ENCODE data around the gene TNFRSF18. TPM values are rescaled to one million over a fixed set of nuclear protein-coding genes. Genes with fewer than 3 reads are reported as not detected.

TNFRSF18 gene
- total RNA-seq, 1 donor from 2014 or later: not detected

DNA sequence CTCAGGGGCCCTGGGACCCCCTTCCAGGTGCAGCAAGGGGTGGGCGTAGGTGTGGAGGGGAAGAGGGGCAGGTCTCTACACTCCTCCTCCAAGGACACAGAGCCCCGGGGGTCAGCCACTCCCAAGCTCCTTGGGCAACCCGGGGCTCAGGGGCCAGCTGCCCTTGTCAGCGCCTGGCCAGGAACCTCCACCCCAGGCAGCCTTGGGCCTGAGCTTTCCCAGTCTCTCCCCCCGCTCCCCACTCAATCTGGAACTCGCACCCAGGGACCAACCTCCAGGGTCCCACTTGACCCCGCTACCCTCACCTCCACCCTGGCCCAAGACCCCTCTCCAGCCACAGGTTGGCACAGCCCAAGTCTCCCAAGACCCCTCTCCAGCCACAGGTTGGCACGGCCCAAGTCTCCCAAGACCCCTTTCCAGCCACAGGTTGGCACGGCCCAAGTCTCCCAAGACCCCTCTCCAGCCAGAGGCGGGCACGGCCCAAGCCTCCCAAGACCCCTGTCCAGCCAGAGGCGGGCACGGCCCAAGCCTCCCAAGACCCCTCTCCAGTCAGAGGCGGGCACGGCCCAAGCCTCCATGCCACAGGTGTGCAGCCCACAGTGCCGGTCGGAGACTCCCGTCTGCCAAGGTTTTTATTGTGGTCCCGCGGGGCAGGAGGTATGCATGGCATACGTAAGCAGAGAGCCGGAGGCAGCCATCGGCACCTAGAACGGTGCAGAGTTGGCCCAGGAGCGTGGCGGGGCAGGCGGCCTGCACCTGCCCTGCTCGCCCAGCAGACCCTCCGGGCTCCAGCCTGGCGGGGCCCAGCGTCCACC lies 4.5 kb upstream of the TNFRSF18 start:
- peak; percentile 9 for DNase-seq
- intact Hi-C loops (cut with micrococcal nuclease): no loop called here
- TF ChIP-seq, protein P1, sequence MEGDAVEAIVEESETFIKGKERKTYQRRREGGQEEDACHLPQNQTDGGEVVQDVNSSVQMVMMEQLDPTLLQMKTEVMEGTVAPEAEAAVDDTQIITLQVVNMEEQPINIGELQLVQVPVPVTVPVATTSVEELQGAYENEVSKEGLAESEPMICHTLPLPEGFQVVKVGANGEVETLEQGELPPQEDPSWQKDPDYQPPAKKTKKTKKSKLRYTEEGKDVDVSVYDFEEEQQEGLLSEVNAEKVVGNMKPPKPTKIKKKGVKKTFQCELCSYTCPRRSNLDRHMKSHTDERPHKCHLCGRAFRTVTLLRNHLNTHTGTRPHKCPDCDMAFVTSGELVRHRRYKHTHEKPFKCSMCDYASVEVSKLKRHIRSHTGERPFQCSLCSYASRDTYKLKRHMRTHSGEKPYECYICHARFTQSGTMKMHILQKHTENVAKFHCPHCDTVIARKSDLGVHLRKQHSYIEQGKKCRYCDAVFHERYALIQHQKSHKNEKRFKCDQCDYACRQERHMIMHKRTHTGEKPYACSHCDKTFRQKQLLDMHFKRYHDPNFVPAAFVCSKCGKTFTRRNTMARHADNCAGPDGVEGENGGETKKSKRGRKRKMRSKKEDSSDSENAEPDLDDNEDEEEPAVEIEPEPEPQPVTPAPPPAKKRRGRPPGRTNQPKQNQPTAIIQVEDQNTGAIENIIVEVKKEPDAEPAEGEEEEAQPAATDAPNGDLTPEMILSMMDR (IDR thresholded peaks at IDR 0.05; ENCODE audit: borderline replicate concordance): no peak
- no peak overlapping the region for H3K27ac ChIP-seq (replicated peaks)
- no peaks in the 10 kb centered on the region for H3K36me3 ChIP-seq
- peaks cover 64% of the 10 kb centered on the region for H3K4me1 ChIP-seq
- H3K4me3 ChIP-seq: no peak overlapping the region
- peaks cover 28% of the 10 kb centered on the region for H3K27me3 ChIP-seq (ENCODE audit: low read depth)
- H3K9me3 ChIP-seq (replicated peaks): no peaks in the 10 kb centered on the region

DNA sequence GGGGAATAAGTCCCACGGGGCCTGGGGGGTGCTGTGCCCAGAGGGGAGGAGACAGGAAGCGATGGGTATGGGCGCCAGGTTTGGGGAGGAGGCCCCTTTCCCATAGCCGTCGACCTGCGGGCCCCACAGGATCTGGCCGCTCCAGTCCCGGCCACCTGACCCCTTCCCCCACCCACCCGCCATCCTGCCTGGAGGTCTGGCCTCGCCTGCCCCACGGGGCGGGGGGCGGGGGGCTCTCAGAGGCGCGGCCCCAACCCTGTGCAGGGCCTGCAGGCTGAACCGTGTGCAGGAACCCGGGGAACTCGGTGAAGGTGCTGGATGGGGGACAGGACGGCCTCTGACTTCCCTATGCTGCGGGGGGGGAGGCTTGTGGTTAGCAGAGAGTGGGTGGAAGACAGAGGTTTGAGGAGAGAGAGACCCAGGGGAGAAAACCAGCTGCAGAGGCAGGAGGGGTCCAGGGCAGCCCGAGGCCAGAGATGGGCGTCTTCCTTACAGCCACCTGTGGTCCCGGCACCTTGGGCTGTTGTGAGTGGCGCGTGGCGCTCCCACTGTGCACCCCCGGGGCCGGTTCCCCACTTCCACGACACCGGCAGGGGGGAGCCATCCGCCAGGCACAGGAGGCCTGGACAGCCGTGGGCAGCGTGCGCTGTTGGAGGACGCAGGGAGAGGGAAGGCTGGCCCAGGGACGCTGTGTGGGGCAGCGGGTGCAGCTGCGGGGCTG lies 2.5 kb upstream of the TNFRSF18 start:
- peak; percentile 12 for DNase-seq
- H3K4me1 ChIP-seq: peaks cover 47% of the 10 kb centered on the region

DNA sequence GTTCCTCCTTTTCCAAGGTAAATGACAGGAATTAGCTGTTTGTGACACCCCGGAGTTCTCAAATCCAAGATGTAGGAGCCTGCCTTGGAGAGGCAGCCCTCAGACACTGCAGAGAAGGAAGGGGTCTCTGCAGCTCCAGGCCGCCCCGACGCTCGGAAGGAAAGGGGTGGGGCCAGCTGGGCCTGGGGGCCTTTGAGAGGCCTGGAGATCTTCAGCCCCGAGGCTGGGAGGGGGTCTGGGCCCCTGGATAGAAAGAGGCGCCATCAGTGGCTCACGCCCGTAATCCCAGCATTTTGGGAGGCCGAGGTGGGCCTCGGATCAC lies 1.1 kb upstream of the TNFRSF18 start:
- Histone ChIP-seq H3K4me1 (peaks cover 35% of the 10 kb centered on the region), H3K4me3 (no peak overlapping the region), H3K9me3 (replicated peaks) (no peaks in the 10 kb centered on the region), H3K27me3 (ENCODE audit: low read depth) (peaks cover 55% of the 10 kb centered on the region), H3K36me3 (no peaks in the 10 kb centered on the region), H3K27ac (replicated peaks) (no peak overlapping the region)
- intact Hi-C loops (cut with micrococcal nuclease): no loop called here
- TF ChIP-seq, protein P1 (IDR thresholded peaks at IDR 0.05; ENCODE audit: borderline replicate concordance): no peak
- DNase-seq: no peak

More for the DNA sequence above, 2.5 kb upstream of the TNFRSF18 start:
- intact Hi-C loops (cut with micrococcal nuclease): no loop called here
- peaks cover 42% of the 10 kb centered on the region for H3K27me3 ChIP-seq (ENCODE audit: low read depth)
- H3K9me3 ChIP-seq (replicated peaks): no peaks in the 10 kb centered on the region
- H3K36me3 ChIP-seq: no peaks in the 10 kb centered on the region
- H3K27ac ChIP-seq (replicated peaks): no peak overlapping the region
- no peak overlapping the region for H3K4me3 ChIP-seq
- TF ChIP-seq, protein P1 (IDR thresholded peaks at IDR 0.05; ENCODE audit: borderline replicate concordance): no peak

DNA sequence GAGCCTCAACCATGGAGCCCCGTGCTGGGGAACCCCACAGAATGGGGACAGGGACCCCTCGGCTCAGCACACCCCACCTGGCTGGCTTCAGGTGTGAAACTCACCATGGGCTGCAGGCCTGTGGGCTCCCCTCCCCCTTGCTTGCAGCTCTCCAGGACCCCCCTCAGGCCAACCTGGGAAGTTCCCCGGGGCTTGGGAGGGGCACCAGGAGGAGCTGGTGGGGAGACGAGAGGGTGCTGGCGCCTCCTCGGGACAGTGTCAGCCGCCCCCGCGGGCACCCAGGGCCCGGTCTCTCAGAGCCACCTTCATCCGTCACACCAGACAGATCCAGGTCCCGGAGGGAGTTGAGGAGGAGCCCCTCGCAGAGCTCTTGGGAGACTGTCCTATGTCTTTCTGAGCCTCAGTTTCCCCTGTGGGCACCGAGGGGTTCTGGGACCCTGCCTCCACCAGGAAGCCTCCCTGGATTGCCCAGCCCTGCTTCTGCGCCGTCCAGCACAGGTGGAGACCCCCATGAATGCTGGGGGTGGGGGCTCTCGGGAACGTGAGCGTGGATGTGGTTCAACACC lies 657 bp upstream of the TNFRSF18 start:
- H3K9me3 ChIP-seq (replicated peaks): no peaks in the 10 kb centered on the region
- TF ChIP-seq, protein P1 (IDR thresholded peaks at IDR 0.05; ENCODE audit: borderline replicate concordance): no peak
- H3K27me3 ChIP-seq (ENCODE audit: low read depth): peaks cover 55% of the 10 kb centered on the region
- peaks cover 31% of the 10 kb centered on the region for H3K4me1 ChIP-seq
- H3K27ac ChIP-seq (replicated peaks): no peak overlapping the region
- DNase-seq: peak; percentile 10
- intact Hi-C loops (cut with micrococcal nuclease): no loop called here
- no peak overlapping the region for H3K4me3 ChIP-seq
- no peaks in the 10 kb centered on the region for H3K36me3 ChIP-seq

DNA sequence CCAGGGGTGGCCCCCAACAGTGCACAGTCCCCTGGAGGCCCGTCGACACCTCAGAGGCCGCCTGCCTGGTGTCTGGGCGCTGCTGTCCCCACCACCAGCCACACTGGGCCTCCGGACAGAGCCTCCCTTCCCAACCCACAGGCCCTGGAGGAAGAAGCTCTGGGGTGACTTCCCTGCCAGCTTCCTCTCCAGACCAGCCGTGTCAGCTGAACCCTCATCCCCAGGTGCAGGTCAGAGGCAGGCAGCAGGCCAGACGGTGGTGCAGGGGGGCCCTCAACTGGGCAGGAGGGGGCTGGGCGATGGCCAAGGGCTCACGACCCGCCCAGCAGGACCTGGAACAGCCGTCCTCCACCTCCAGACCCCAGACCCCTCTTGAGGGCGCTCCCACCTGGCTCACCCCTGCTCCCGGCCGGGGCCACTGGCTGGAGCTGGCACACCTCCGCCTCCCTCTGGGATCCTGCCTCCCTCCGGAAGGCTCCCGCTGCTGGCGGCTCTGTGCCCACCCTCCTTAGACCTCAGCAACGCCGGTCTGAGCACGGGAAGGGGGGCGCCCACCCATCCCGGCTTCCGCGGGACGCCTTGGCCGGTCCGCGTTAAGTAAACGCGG lies 520 bp downstream of the TNFRSF18 start:
- peaks cover 31% of the 10 kb centered on the region for H3K4me1 ChIP-seq
- peak overlapping the region; percentile 50 for H3K4me3 ChIP-seq
- H3K27me3 ChIP-seq (ENCODE audit: low read depth): peaks cover 62% of the 10 kb centered on the region
- intact Hi-C loops (cut with micrococcal nuclease): no loop called here
- H3K36me3 ChIP-seq: no peaks in the 10 kb centered on the region
- no peaks in the 10 kb centered on the region for H3K9me3 ChIP-seq (replicated peaks)
- TF ChIP-seq, protein P1 (IDR thresholded peaks at IDR 0.05; ENCODE audit: borderline replicate concordance): no peak
- peak; percentile 13 for DNase-seq
- H3K27ac ChIP-seq (replicated peaks): no peak overlapping the region

All from left ventricle myocardium inferior (tissue), 1 donor.